GM23338 (cell line): ENCODE results near the gene ELFN1. TPM values are rescaled to one million over a fixed set of nuclear protein-coding genes. Genes with fewer than 3 reads are reported as not detected.
A peak's percentile ranks its signal among the peaks of the same experiment; 100 is the strongest.

Experiments used
- ATAC-seq: fragments of 200-7000 bp; cut with Tn5 transposase; 3 replicates; pipeline ENCODE4 v1.9.1; 2020
- DNase-seq: peaks from one replicate; pipeline ENCODE4 v3.0.0-alpha.2; 2015; ENCODE audit warnings: low spot score
- H2AFZ ChIP-seq: fragments of 200-600 bp; sonication (generic); 2 replicates; pipeline ENCODE4 v1.8.0; 2016; ENCODE audit warnings: antibody characterized with exemption, mild to moderate bottlenecking, moderate library complexity
- H3F3A ChIP-seq: fragments of 200-600 bp; sonication (generic); replicated peaks from 2 replicates; pipeline ENCODE4 v1.8.0; 2017; ENCODE audit warnings: antibody characterized with exemption, mixed run types, low read depth
- H3K27ac ChIP-seq: fragments of 200-600 bp; sonication (generic); 2 replicates; pipeline ENCODE4 v1.6.1; 2016; ENCODE audit warnings: low read depth
- H3K27me3 ChIP-seq: fragments of 200-600 bp; sonication (generic); 2 replicates; pipeline ENCODE4 v1.8.0; 2016; ENCODE audit warnings: mild to moderate bottlenecking, mixed run types, moderate library complexity; ENCODE audit not compliant: insufficient read depth
- H3K36me3 ChIP-seq: fragments of 200-600 bp; sonication (generic); 2 replicates; pipeline ENCODE4 v1.8.0; 2016; ENCODE audit warnings: mild to moderate bottlenecking; ENCODE audit not compliant: insufficient read depth
- H3K4me1 ChIP-seq: fragments of 200-600 bp; sonication (generic); 2 replicates; pipeline ENCODE4 v1.8.0; 2016; ENCODE audit warnings: mild to moderate bottlenecking, moderate library complexity; ENCODE audit not compliant: insufficient read depth
- H3K4me2 ChIP-seq: fragments of 200-600 bp; sonication (generic); 2 replicates; pipeline ENCODE4 v1.7.1; 2017; ENCODE audit warnings: mixed run types
- H3K4me3 ChIP-seq: fragments of 200-600 bp; sonication (generic); 2 replicates; pipeline ENCODE4 v1.6.1; 2016; ENCODE audit warnings: mixed run types
- H3K79me2 ChIP-seq: fragments of 200-600 bp; sonication (generic); replicated peaks from 2 replicates; pipeline ENCODE4 v1.8.0; 2017; ENCODE audit warnings: mild to moderate bottlenecking; ENCODE audit not compliant: insufficient read depth
- H3K9me2 ChIP-seq: fragments of 200-600 bp; sonication (generic); 2 replicates; pipeline ENCODE4 v1.8.0; 2017; ENCODE audit not compliant: insufficient read depth
- H4K20me1 ChIP-seq: fragments of 200-600 bp; sonication (generic); replicated peaks from 2 replicates; pipeline ENCODE4 v1.8.0; 2017; ENCODE audit warnings: mild to moderate bottlenecking; ENCODE audit not compliant: insufficient read depth
- H3K27ac Mint-ChIP-seq: 2 replicates; pipeline ENCODE4 v1.8.0; 2020; ENCODE audit warnings: inconsistent platforms, mild to moderate bottlenecking, moderate library complexity, mixed read lengths
- H3K27me3 Mint-ChIP-seq: 3 replicates; pipeline ENCODE4 v1.8.0; 2022; ENCODE audit warnings: low read depth, mild to moderate bottlenecking, moderate library complexity, mixed read lengths, inconsistent platforms; ENCODE audit not compliant: insufficient read depth, poor library complexity
- H3K36me3 Mint-ChIP-seq: 3 replicates; pipeline ENCODE4 v1.8.0; 2021; ENCODE audit warnings: low read depth, mild to moderate bottlenecking, inconsistent platforms, moderate library complexity, mixed read lengths
- H3K4me1 Mint-ChIP-seq: 3 replicates; pipeline ENCODE4 v1.8.0; 2020; ENCODE audit warnings: mild to moderate bottlenecking, inconsistent platforms, mixed read lengths
- H3K4me3 Mint-ChIP-seq: 3 replicates; pipeline ENCODE4 v1.8.0; 2021; ENCODE audit warnings: moderate library complexity, mild to moderate bottlenecking, inconsistent platforms, mixed read lengths
- H3K9me3 Mint-ChIP-seq: 3 replicates; pipeline ENCODE4 v1.8.0; 2020; ENCODE audit warnings: moderate library complexity, mild to moderate bottlenecking, inconsistent platforms, mixed read lengths
- CREB1 ChIP-seq: fragments of 250-450 bp; sonication (Bioruptor Pico); IDR thresholded peaks from 2 replicates; pipeline ENCODE4 v1.5.0; 2020; ENCODE audit warnings: low read depth, mild to moderate bottlenecking, moderate library complexity
- CTCF ChIP-seq, 2 experiments: fragments of 200-600 bp in 1 of 2; sonication (generic) in 1 of 2; conservative IDR thresholded peaks; 2 replicates each; pipeline versions ENCODE4 v1.5.1 to v1.6.1; 2016 to 2017; ENCODE audit warnings: antibody characterized with exemption in 2 of 2, low read depth in 2 of 2, mild to moderate bottlenecking in 2 of 2, moderate library complexity in 1 of 2
- EZH2 ChIP-seq: fragments of 200-600 bp; sonication (generic); IDR thresholded peaks from one replicate; pipeline ENCODE4 v1.8.0; 2017; ENCODE audit warnings: antibody characterized with exemption, mild to moderate bottlenecking, low read depth; ENCODE audit not compliant: unreplicated experiment
- EZH2phosphoT487 ChIP-seq: fragments of 200-600 bp; sonication (generic); IDR thresholded peaks from one replicate; pipeline ENCODE4 v1.8.1; 2018; ENCODE audit warnings: antibody characterized with exemption; ENCODE audit not compliant: unreplicated experiment
- JUNB ChIP-seq: IDR thresholded peaks from one replicate; pipeline ENCODE4 v1.6.1; 2016; ENCODE audit warnings: antibody characterized with exemption; ENCODE audit not compliant: unreplicated experiment
- NANOG ChIP-seq: IDR thresholded peaks from 2 replicates; pipeline ENCODE4 v1.6.1; 2016; ENCODE audit warnings: antibody characterized with exemption, borderline replicate concordance
- POLR2AphosphoS5 ChIP-seq: IDR thresholded peaks from 2 replicates; pipeline ENCODE4 v1.6.1; 2016; ENCODE audit warnings: antibody characterized with exemption, low read depth
- REST ChIP-seq: IDR thresholded peaks from one replicate; pipeline ENCODE4 v1.6.1; 2018; ENCODE audit warnings: antibody characterized with exemption; ENCODE audit not compliant: unreplicated experiment
- STAT1 ChIP-seq: IDR thresholded peaks from one replicate; pipeline ENCODE4 v1.6.1; 2016; ENCODE audit warnings: antibody characterized with exemption; ENCODE audit not compliant: unreplicated experiment
- ZNF114 ChIP-seq: fragments of 250-450 bp; sonication (Bioruptor Pico); IDR thresholded peaks from 2 replicates; pipeline ENCODE4 v1.5.0; 2020; ENCODE audit warnings: mild to moderate bottlenecking, moderate library complexity
- ZNF331 ChIP-seq: fragments of 250-450 bp; sonication (Bioruptor Pico); IDR thresholded peaks from 2 replicates; pipeline ENCODE4 v1.5.0; 2020; ENCODE audit warnings: low read depth, mild to moderate bottlenecking, moderate library complexity
- ZNF462 ChIP-seq: fragments of 250-450 bp; sonication (Bioruptor Pico); IDR thresholded peaks from 2 replicates; pipeline ENCODE4 v1.5.0; 2020; ENCODE audit warnings: mild to moderate bottlenecking, moderate library complexity
- polyA plus RNA-seq: library from polyadenylated mRNA; unstranded; fragments of >200 nt; fragmentation: Nextera tagmentation; extraction: Ambion mirVana; gene quantifications from 2 replicates; pipeline ENCODE4 v1.2.1, GENCODE V29; 2016
- total RNA-seq: library from RNA; depleted of rRNA; stranded (reverse); fragments of >200 nt; shearing (Covaris generic); gene quantifications from 2 replicates; pipeline ENCODE4 v1.2.3, GENCODE V29; 2014
- TF ChIP-seq, protein P1 (sequence below): IDR thresholded peaks from 2 replicates; pipeline ENCODE4 v1.6.1; 2016; ENCODE audit warnings: antibody characterized with exemption

The ELFN1 gene
- total and polyA plus RNA-seq, 2 experiments from 2014 or later: 0.08 to 3.5 TPM

GRCh38 chr7:1703871-1704810 lies 34.1 kb downstream of the ELFN1 start:
- H3K4me3 Mint-ChIP-seq: no peak overlapping the region
- peaks cover 18% of the 10 kb centered on the region; the same call in 2 of the 3 replicates for H3K36me3 Mint-ChIP-seq
- no peak overlapping the region for H2AFZ ChIP-seq
- no peaks in the 10 kb centered on the region for H3F3A ChIP-seq
- no peaks in the 10 kb centered on the region for H3K27me3 ChIP-seq
- DNase-seq: no peak
- no peaks in the 10 kb centered on the region; the same call in 1 of the 2 replicates for H3K9me2 ChIP-seq
- peaks cover 34% of the 10 kb centered on the region for H3K4me1 Mint-ChIP-seq
- no peaks in the 10 kb centered on the region for H3K36me3 ChIP-seq
- peak overlapping the region; percentile 38; the same call in 1 of the 2 replicates for H3K4me2 ChIP-seq
- no peak overlapping the region for H3K27ac Mint-ChIP-seq
- no peak overlapping the region for H3K27ac ChIP-seq
- H3K27me3 Mint-ChIP-seq: peaks cover 9% of the 10 kb centered on the region
- no peaks in the 10 kb centered on the region for H3K79me2 ChIP-seq
- H3K9me3 Mint-ChIP-seq: peaks cover 29% of the 10 kb centered on the region
- H3K4me3 ChIP-seq: no peak overlapping the region
- H4K20me1 ChIP-seq: no peaks in the 10 kb centered on the region
- peaks cover 23% of the 10 kb centered on the region; the same call in 1 of the 2 replicates for H3K4me1 ChIP-seq
- TF ChIP-seq NANOG (no peak), ZNF331 (CRISPR knock-in tag) (no peak), ZNF462 (CRISPR knock-in tag) (no peak), JUNB (no peak), ZNF114 (CRISPR knock-in tag) (no peak), POLR2AphosphoS5 (no peak), CTCF (conservative IDR thresholded peaks at IDR 0.05; ENCODE audit: low read depth in 2 of 2) (no peak), EZH2phosphoT487 (no peak), STAT1 (no peak), EZH2 (no peak), CREB1 (CRISPR knock-in tag) (no peak), REST (no peak)
- TF ChIP-seq, protein P1, sequence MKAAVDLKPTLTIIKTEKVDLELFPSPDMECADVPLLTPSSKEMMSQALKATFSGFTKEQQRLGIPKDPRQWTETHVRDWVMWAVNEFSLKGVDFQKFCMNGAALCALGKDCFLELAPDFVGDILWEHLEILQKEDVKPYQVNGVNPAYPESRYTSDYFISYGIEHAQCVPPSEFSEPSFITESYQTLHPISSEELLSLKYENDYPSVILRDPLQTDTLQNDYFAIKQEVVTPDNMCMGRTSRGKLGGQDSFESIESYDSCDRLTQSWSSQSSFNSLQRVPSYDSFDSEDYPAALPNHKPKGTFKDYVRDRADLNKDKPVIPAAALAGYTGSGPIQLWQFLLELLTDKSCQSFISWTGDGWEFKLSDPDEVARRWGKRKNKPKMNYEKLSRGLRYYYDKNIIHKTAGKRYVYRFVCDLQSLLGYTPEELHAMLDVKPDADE: no peak
- no peak for ATAC-seq
